H9 (cell line): ENCODE results near the gene CD300LG. TPM values are rescaled to one million over a fixed set of nuclear protein-coding genes. Genes with fewer than 3 reads are reported as not detected.

Experiments
- DNase-seq: peaks from one replicate; pipeline ENCODE4 v3.0.0-alpha.2; 2017
- H2AFZ ChIP-seq: one replicate; pipeline ENCODE4 v1.6.1; 2013; ENCODE audit warnings: mild to moderate bottlenecking, low read length, control low read depth, moderate library complexity
- H2AK5ac ChIP-seq: 2 replicates; pipeline ENCODE4 v1.6.1; 2013; ENCODE audit warnings: low read length, control low read depth, mixed read lengths; ENCODE audit not compliant: insufficient read length
- H2BK120ac ChIP-seq: one replicate; pipeline ENCODE4 v1.6.1; 2013; ENCODE audit warnings: low read depth, mild to moderate bottlenecking, low read length, control low read depth, inconsistent platforms; ENCODE audit not compliant: poor library complexity, severe bottlenecking
- H2BK12ac ChIP-seq: 2 replicates; pipeline ENCODE4 v1.6.1; 2013; ENCODE audit warnings: low read length, control low read depth, mixed read lengths, low read depth; ENCODE audit not compliant: insufficient read length
- H2BK15ac ChIP-seq: 2 replicates; pipeline ENCODE4 v1.6.1; 2013; ENCODE audit warnings: low read depth, low read length, control low read depth
- H2BK20ac ChIP-seq: one replicate; pipeline ENCODE4 v1.6.1; 2013; ENCODE audit warnings: low read depth, mild to moderate bottlenecking, low read length, control low read depth, inconsistent platforms; ENCODE audit not compliant: poor library complexity, severe bottlenecking
- H2BK5ac ChIP-seq: 2 replicates; pipeline ENCODE4 v1.6.1; 2013; ENCODE audit warnings: low read length, control low read depth, mixed read lengths; ENCODE audit not compliant: insufficient read length
- H3K14ac ChIP-seq: 2 replicates; pipeline ENCODE4 v1.6.1; 2013; ENCODE audit warnings: low read length, control low read depth; ENCODE audit not compliant: insufficient read depth
- H3K18ac ChIP-seq: 2 replicates; pipeline ENCODE4 v1.6.1; 2013; ENCODE audit warnings: low read depth, mild to moderate bottlenecking, mixed read lengths, low read length, control low read depth; ENCODE audit not compliant: insufficient read length
- H3K23ac ChIP-seq: 2 replicates; pipeline ENCODE4 v1.6.1; 2013; ENCODE audit warnings: low read length, control low read depth, mixed read lengths, low read depth; ENCODE audit not compliant: insufficient read length
- H3K23me2 ChIP-seq: 2 replicates; pipeline ENCODE4 v1.6.1; 2013; ENCODE audit warnings: low read depth, mild to moderate bottlenecking, mixed read lengths, low read length, control low read depth; ENCODE audit not compliant: insufficient read length, poor library complexity, severe bottlenecking
- H3K27ac ChIP-seq: 2 replicates; pipeline ENCODE4 v1.5.1; 2013; ENCODE audit warnings: low read length, control low read depth, mixed read lengths, low read depth; ENCODE audit not compliant: insufficient read length
- H3K27me3 ChIP-seq: 2 replicates; pipeline ENCODE4 v1.6.1; 2013; ENCODE audit warnings: low read length, control low read depth, inconsistent platforms; ENCODE audit not compliant: insufficient read depth
- H3K4ac ChIP-seq: 2 replicates; pipeline ENCODE4 v1.6.1; 2013; ENCODE audit warnings: low read depth, mild to moderate bottlenecking, control low read depth, inconsistent platforms, low read length, moderate library complexity
- H3K4me1 ChIP-seq: 2 replicates; pipeline ENCODE4 v1.6.1; 2013; ENCODE audit warnings: low read length, control low read depth, inconsistent platforms; ENCODE audit not compliant: insufficient read depth
- H3K4me2 ChIP-seq: 2 replicates; pipeline ENCODE4 v1.6.1; 2013; ENCODE audit warnings: low read length, control low read depth, mixed read lengths; ENCODE audit not compliant: insufficient read length, insufficient read depth
- H3K56ac ChIP-seq: 2 replicates; pipeline ENCODE4 v1.6.1; 2013; ENCODE audit warnings: low read depth, mild to moderate bottlenecking, mixed read lengths, low read length, control low read depth; ENCODE audit not compliant: insufficient read length
- H3K79me1 ChIP-seq: 2 replicates; pipeline ENCODE4 v1.6.1; 2013; ENCODE audit warnings: low read depth, mild to moderate bottlenecking, moderate library complexity, low read length, control low read depth, inconsistent platforms; ENCODE audit not compliant: insufficient read depth, poor library complexity, severe bottlenecking
- H3K79me2 ChIP-seq: 2 replicates; pipeline ENCODE4 v1.6.1; 2013; ENCODE audit warnings: low read length, control low read depth, inconsistent platforms; ENCODE audit not compliant: insufficient read depth
- H3K9ac ChIP-seq: 2 replicates; pipeline ENCODE4 v1.6.1; 2013; ENCODE audit warnings: low read length, control low read depth, mixed read lengths; ENCODE audit not compliant: insufficient read length; ENCODE audit errors: extremely low read depth
- H3K9me3 ChIP-seq: one replicate; pipeline ENCODE4 v1.6.1; 2013; ENCODE audit warnings: low read depth, low read length, inconsistent platforms; ENCODE audit not compliant: control insufficient read depth
- H3T11ph ChIP-seq: one replicate; pipeline ENCODE4 v1.6.1; 2013; ENCODE audit warnings: mild to moderate bottlenecking, low read length, control low read depth, inconsistent platforms
- H4K20me1 ChIP-seq: one replicate; pipeline ENCODE4 v1.6.1; 2013; ENCODE audit not compliant: control insufficient read depth, insufficient read length, insufficient read depth
- H4K5ac ChIP-seq: 2 replicates; pipeline ENCODE4 v1.6.1; 2013; ENCODE audit warnings: low read depth, mild to moderate bottlenecking, mixed read lengths, low read length, control low read depth; ENCODE audit not compliant: insufficient read length
- H4K8ac ChIP-seq: replicated peaks from 2 replicates; pipeline ENCODE4 v1.6.1; 2013; ENCODE audit warnings: low read length, control low read depth, mixed read lengths, low read depth; ENCODE audit not compliant: insufficient read length
- H4K91ac ChIP-seq: 2 replicates; pipeline ENCODE4 v1.6.1; 2013; ENCODE audit warnings: low read depth, mild to moderate bottlenecking, moderate library complexity, mixed read lengths, low read length, control low read depth; ENCODE audit not compliant: insufficient read length
- H3K27ac Mint-ChIP-seq, 3 experiments: 2 replicates in 2 of 3; 3 replicates in 1 of 3; pipeline ENCODE4 v1.8.0; 2020 to 2021; ENCODE audit warnings: mixed read lengths in 3 of 3, mild to moderate bottlenecking in 1 of 3, moderate library complexity in 1 of 3
- H3K27me3 Mint-ChIP-seq: 2 replicates; pipeline ENCODE4 v1.8.0; 2021; ENCODE audit warnings: low read depth, mild to moderate bottlenecking, moderate library complexity, mixed read lengths
- H3K36me3 Mint-ChIP-seq, 3 experiments: 2 replicates in 2 of 3; 3 replicates in 1 of 3; pipeline ENCODE4 v1.8.0; 2020 to 2021; ENCODE audit warnings: low read depth in 3 of 3, mixed read lengths in 3 of 3; ENCODE audit not compliant: insufficient read depth in 1 of 3
- H3K4me1 Mint-ChIP-seq, 2 experiments: 2 replicates each; pipeline ENCODE4 v1.8.0; 2020; ENCODE audit warnings: mixed read lengths in 2 of 2
- H3K4me3 Mint-ChIP-seq, 2 experiments: 2 replicates in 1 of 2; 3 replicates in 1 of 2; pipeline ENCODE4 v1.8.0; 2020 to 2021; ENCODE audit warnings: mild to moderate bottlenecking in 2 of 2, mixed read lengths in 2 of 2, moderate library complexity in 1 of 2
- H3K9me3 Mint-ChIP-seq, 2 experiments: 2 replicates in 1 of 2; 3 replicates in 1 of 2; pipeline ENCODE4 v1.8.0; 2020; ENCODE audit warnings: mild to moderate bottlenecking in 2 of 2, mixed read lengths in 2 of 2, moderate library complexity in 1 of 2
- WGBS: extraction: QIAGEN DNeasy Blood & Tissue Kit; methylation state at CpG from one replicate; pipeline ENCODE4 v1.1.7; 2013; ENCODE audit warnings: missing lambda C conversion rate, low lambda C conversion rate, mixed read lengths; ENCODE audit not compliant: insufficient read length; ENCODE audit errors: extremely low coverage; 5-methylcytosine and 5-hydroxymethylcytosine counted together
- total RNA-seq: library from RNA; stranded (reverse); gene quantifications from 2 replicates; pipeline ENCODE4 v1.2.1, GENCODE V29; 2021
- TF ChIP-seq, protein P1 (sequence below): fragments of 200-600 bp; sonication (generic); conservative IDR thresholded peaks from 3 replicates; pipeline ENCODE4 v1.8.0; 2021; ENCODE audit warnings: antibody characterized with exemption, mild to moderate bottlenecking

Gene CD300LG
- total RNA-seq, 1 experiment from 2014 or later, result not detected

GRCh38 chr17:43864161-43864984, 17.4 kb downstream of the CD300LG start:
- H3K9ac ChIP-seq, result no peak overlapping the region
- H3K36me3 Mint-ChIP-seq, result no peaks in the 10 kb centered on the region
- H2AK5ac ChIP-seq, result no peak overlapping the region
- H2AFZ ChIP-seq, result no peak overlapping the region
- H3K18ac ChIP-seq, result no peak overlapping the region
- H3K4me3 Mint-ChIP-seq, result no peak overlapping the region
- H2BK12ac ChIP-seq, result no peak overlapping the region
- no peak overlapping the region for H3K4me2 ChIP-seq
- no peak overlapping the region for H3T11ph ChIP-seq
- no peak overlapping the region for H4K5ac ChIP-seq
- H3K23me2 ChIP-seq, result no peaks in the 10 kb centered on the region
- H2BK5ac ChIP-seq, result no peak overlapping the region
- no peaks in the 10 kb centered on the region for H3K79me1 ChIP-seq
- no peaks in the 10 kb centered on the region for H3K9me3 ChIP-seq
- H2BK15ac ChIP-seq, result no peak overlapping the region
- H3K79me2 ChIP-seq, result no peaks in the 10 kb centered on the region
- peaks cover 20% of the 10 kb centered on the region for H3K27me3 Mint-ChIP-seq
- no peak overlapping the region for H4K91ac ChIP-seq
- no peaks in the 10 kb centered on the region for H3K27me3 ChIP-seq
- no peak overlapping the region for H4K8ac ChIP-seq
- TF ChIP-seq, protein P1, sequence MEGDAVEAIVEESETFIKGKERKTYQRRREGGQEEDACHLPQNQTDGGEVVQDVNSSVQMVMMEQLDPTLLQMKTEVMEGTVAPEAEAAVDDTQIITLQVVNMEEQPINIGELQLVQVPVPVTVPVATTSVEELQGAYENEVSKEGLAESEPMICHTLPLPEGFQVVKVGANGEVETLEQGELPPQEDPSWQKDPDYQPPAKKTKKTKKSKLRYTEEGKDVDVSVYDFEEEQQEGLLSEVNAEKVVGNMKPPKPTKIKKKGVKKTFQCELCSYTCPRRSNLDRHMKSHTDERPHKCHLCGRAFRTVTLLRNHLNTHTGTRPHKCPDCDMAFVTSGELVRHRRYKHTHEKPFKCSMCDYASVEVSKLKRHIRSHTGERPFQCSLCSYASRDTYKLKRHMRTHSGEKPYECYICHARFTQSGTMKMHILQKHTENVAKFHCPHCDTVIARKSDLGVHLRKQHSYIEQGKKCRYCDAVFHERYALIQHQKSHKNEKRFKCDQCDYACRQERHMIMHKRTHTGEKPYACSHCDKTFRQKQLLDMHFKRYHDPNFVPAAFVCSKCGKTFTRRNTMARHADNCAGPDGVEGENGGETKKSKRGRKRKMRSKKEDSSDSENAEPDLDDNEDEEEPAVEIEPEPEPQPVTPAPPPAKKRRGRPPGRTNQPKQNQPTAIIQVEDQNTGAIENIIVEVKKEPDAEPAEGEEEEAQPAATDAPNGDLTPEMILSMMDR, result no peak
- H3K23ac ChIP-seq, result no peak overlapping the region
- H2BK20ac ChIP-seq, result no peak overlapping the region
- H3K4me1 Mint-ChIP-seq, result no peaks in the 10 kb centered on the region
- H3K4ac ChIP-seq, result no peak overlapping the region
- no peak overlapping the region for H2BK120ac ChIP-seq
- WGBS, result no CpG with 5 or more reads among the region's 4 CpGs
- no peaks in the 10 kb centered on the region for H3K9me3 Mint-ChIP-seq
- H3K27ac ChIP-seq, result no peak overlapping the region
- no peaks in the 10 kb centered on the region for H3K4me1 ChIP-seq
- peaks cover 2% of the 10 kb centered on the region for H4K20me1 ChIP-seq
- DNase-seq, result no peak
- H3K14ac ChIP-seq, result no peak overlapping the region
- H3K27ac Mint-ChIP-seq, result no peak overlapping the region
- no peak overlapping the region for H3K56ac ChIP-seq
